Measurements from ENCODE around the gene CLEC4M.

Gene CLEC4M

GRCh38 chr19:7751157-7751783 lies 11.8 kb upstream of the CLEC4M start:
- peaks cover 6% of the 10 kb centered on the region; the same call in 1 of the 2 replicates for H3K9me3 ChIP-seq (ENCODE audit: low read length)
- no peaks in the 10 kb centered on the region for H4K20me1 ChIP-seq (ENCODE audit: insufficient read depth, low read length)
- H3K9ac ChIP-seq (ENCODE audit: low read length): no peak overlapping the region
- H3K4me1 ChIP-seq (ENCODE audit: insufficient read depth, low read length, severe bottlenecking): no peaks in the 10 kb centered on the region
- no peak overlapping the region for H3K4me3 ChIP-seq (ENCODE audit: low read depth, low read length, poor library complexity, severe bottlenecking)
- H3K4me2 ChIP-seq (ENCODE audit: low read length): no peak overlapping the region
- no peaks in the 10 kb centered on the region for H3K79me2 ChIP-seq (ENCODE audit: insufficient read depth, low read length)
- H3K36me3 ChIP-seq (ENCODE audit: insufficient read depth, low read length): no peaks in the 10 kb centered on the region
- no peaks in the 10 kb centered on the region for H3F3A ChIP-seq (ENCODE audit: insufficient read depth, low read length)
- no peak overlapping the region for H2AFZ ChIP-seq (ENCODE audit: low read length)
- H3K27ac ChIP-seq (ENCODE audit: low read depth, low read length, poor library complexity, severe bottlenecking): no peak overlapping the region
- H3K9me2 ChIP-seq (ENCODE audit: low read depth, low read length): no peaks in the 10 kb centered on the region
- H3K27me3 ChIP-seq (ENCODE audit: insufficient read depth, low read length): no peaks in the 10 kb centered on the region
- TF ChIP-seq CTCF (IDR thresholded peaks at IDR 0.05; ENCODE audit: low read length) (no peak), EZH2 (IDR thresholded peaks at IDR 0.05; ENCODE audit: borderline replicate concordance, low read length) (no peak)

GRCh38 chr19:7756258-7756657 lies 6.8 kb upstream of the CLEC4M start:
- H3K79me2 ChIP-seq (ENCODE audit: insufficient read depth, low read length): no peaks in the 10 kb centered on the region
- H3K36me3 ChIP-seq (ENCODE audit: insufficient read depth, low read length): no peaks in the 10 kb centered on the region
- no peaks in the 10 kb centered on the region for H3K27me3 ChIP-seq (ENCODE audit: insufficient read depth, low read length)
- no peak overlapping the region for H3K4me2 ChIP-seq (ENCODE audit: low read length)
- H4K20me1 ChIP-seq (ENCODE audit: insufficient read depth, low read length): no peaks in the 10 kb centered on the region
- H3K9me2 ChIP-seq (ENCODE audit: low read depth, low read length): no peaks in the 10 kb centered on the region
- H3K4me3 ChIP-seq (ENCODE audit: low read depth, low read length, poor library complexity, severe bottlenecking): no peak overlapping the region
- no peak overlapping the region for H3K9ac ChIP-seq (ENCODE audit: low read length)
- no peak for TF ChIP-seq CTCF (IDR thresholded peaks at IDR 0.05; ENCODE audit: low read length)
- no peak for TF ChIP-seq EZH2 (IDR thresholded peaks at IDR 0.05; ENCODE audit: borderline replicate concordance, low read length)
- no peak overlapping the region for H3K27ac ChIP-seq (ENCODE audit: low read depth, low read length, poor library complexity, severe bottlenecking)
- H3K4me1 ChIP-seq (ENCODE audit: insufficient read depth, low read length, severe bottlenecking): no peaks in the 10 kb centered on the region
- no peaks in the 10 kb centered on the region for H3F3A ChIP-seq (ENCODE audit: insufficient read depth, low read length)
- H2AFZ ChIP-seq (ENCODE audit: low read length): no peak overlapping the region
- peaks cover 20% of the 10 kb centered on the region; the same call in 1 of the 2 replicates for H3K9me3 ChIP-seq (ENCODE audit: low read length)

GRCh38 chr19:7757358-7757757 lies 5.7 kb upstream of the CLEC4M start:
- Histone ChIP-seq H4K20me1 (ENCODE audit: insufficient read depth, low read length) (no peaks in the 10 kb centered on the region), H3F3A (ENCODE audit: insufficient read depth, low read length) (no peaks in the 10 kb centered on the region), H3K9ac (ENCODE audit: low read length) (no peak overlapping the region), H3K9me3 (ENCODE audit: low read length) (peaks cover 20% of the 10 kb centered on the region; the same call in 1 of the 2 replicates), H3K27ac (ENCODE audit: low read depth, low read length, poor library complexity, severe bottlenecking) (no peak overlapping the region), H3K36me3 (ENCODE audit: insufficient read depth, low read length) (no peaks in the 10 kb centered on the region), H3K79me2 (ENCODE audit: insufficient read depth, low read length) (no peaks in the 10 kb centered on the region), H2AFZ (ENCODE audit: low read length) (no peak overlapping the region), H3K9me2 (ENCODE audit: low read depth, low read length) (no peaks in the 10 kb centered on the region), H3K4me3 (ENCODE audit: low read depth, low read length, poor library complexity, severe bottlenecking) (no peak overlapping the region), H3K27me3 (ENCODE audit: insufficient read depth, low read length) (no peaks in the 10 kb centered on the region), H3K4me1 (ENCODE audit: insufficient read depth, low read length, severe bottlenecking) (no peaks in the 10 kb centered on the region), H3K4me2 (ENCODE audit: low read length) (no peak overlapping the region)
- TF ChIP-seq CTCF (IDR thresholded peaks at IDR 0.05; ENCODE audit: low read length): no peak
- TF ChIP-seq EZH2 (IDR thresholded peaks at IDR 0.05; ENCODE audit: borderline replicate concordance, low read length): no peak
